Endothelial cell (in vitro differentiated cells): Measurements from ENCODE around the gene CCDC24. TPM values are rescaled to one million over a fixed set of nuclear protein-coding genes. Genes with fewer than 3 reads are reported as not detected.
A peak's percentile ranks its signal among the peaks of the same experiment; 100 is the strongest.

ENCODE experiments used
- DNase-seq: peaks from one replicate; pipeline ENCODE4 v3.0.0; 2021; ENCODE audit warnings: low spot score
- H3K27ac Mint-ChIP-seq: one replicate; pipeline ENCODE4 v1.8.0; 2021; ENCODE audit warnings: mixed read lengths, inconsistent platforms; ENCODE audit not compliant: unreplicated experiment
- H3K27me3 Mint-ChIP-seq: one replicate; pipeline ENCODE4 v1.8.0; 2021; ENCODE audit warnings: mild to moderate bottlenecking, moderate library complexity, mixed read lengths, inconsistent platforms; ENCODE audit not compliant: unreplicated experiment
- H3K36me3 Mint-ChIP-seq: one replicate; pipeline ENCODE4 v1.8.0; 2021; ENCODE audit warnings: mild to moderate bottlenecking, low read depth, mixed read lengths, inconsistent platforms; ENCODE audit not compliant: unreplicated experiment
- H3K4me1 Mint-ChIP-seq: one replicate; pipeline ENCODE4 v1.8.0; 2021; ENCODE audit warnings: mild to moderate bottlenecking, mixed read lengths, inconsistent platforms; ENCODE audit not compliant: unreplicated experiment
- H3K4me3 Mint-ChIP-seq: one replicate; pipeline ENCODE4 v1.8.0; 2021; ENCODE audit warnings: mild to moderate bottlenecking, mixed read lengths, inconsistent platforms; ENCODE audit not compliant: unreplicated experiment
- H3K9me3 Mint-ChIP-seq: one replicate; pipeline ENCODE4 v1.8.0; 2021; ENCODE audit warnings: mixed read lengths, inconsistent platforms; ENCODE audit not compliant: unreplicated experiment
- total RNA-seq: library from RNA; stranded (reverse); fragmentation: NEBNext Ultra II Directional; extraction: Animal tissue kit (Norgen Biotek cat#: 25700); gene quantifications from one replicate; pipeline ENCODE4 v1.2.1, GENCODE V29; 2021; ENCODE audit not compliant: unreplicated experiment
- TF ChIP-seq, protein P1 (sequence below): fragments of 200-600 bp; sonication (generic); IDR thresholded peaks from one replicate; pipeline ENCODE4 v1.5.0; 2021; ENCODE audit warnings: antibody characterized with exemption; ENCODE audit not compliant: unreplicated experiment

The CCDC24 gene
- total RNA-seq, 1 donor from 2014 or later = 4.2 TPM

DNA sequence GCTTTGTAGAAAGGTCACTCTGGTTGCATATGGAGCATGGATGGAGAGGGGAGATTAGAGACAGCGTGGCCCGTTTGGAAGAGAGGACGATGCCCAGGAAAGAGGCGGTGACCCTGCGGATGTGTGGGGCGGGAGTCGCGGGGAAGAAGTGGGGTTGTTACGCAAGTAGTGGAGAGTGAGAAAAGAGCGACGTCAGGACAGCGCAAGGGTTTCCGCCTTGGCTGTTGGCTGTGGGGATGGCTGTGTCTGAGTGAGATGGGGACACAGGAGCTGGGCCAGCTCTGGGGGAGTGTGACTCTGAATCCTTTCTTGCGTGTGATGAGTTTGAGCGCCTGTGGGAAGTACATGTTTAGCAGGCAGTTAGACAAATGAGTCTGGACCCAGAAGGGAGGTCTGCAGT, 8.6 kb upstream of the CCDC24 start:
- Mint-ChIP-seq H3K27me3 (peaks cover 17% of the 10 kb centered on the region), H3K36me3 (peaks cover 27% of the 10 kb centered on the region), H3K27ac (peak overlapping the region; percentile 5), H3K9me3 (no peaks in the 10 kb centered on the region), H3K4me3 (peak overlapping the region; percentile 64), H3K4me1 (peaks cover 21% of the 10 kb centered on the region)
- DNase-seq = no peak
- TF ChIP-seq, protein P1, sequence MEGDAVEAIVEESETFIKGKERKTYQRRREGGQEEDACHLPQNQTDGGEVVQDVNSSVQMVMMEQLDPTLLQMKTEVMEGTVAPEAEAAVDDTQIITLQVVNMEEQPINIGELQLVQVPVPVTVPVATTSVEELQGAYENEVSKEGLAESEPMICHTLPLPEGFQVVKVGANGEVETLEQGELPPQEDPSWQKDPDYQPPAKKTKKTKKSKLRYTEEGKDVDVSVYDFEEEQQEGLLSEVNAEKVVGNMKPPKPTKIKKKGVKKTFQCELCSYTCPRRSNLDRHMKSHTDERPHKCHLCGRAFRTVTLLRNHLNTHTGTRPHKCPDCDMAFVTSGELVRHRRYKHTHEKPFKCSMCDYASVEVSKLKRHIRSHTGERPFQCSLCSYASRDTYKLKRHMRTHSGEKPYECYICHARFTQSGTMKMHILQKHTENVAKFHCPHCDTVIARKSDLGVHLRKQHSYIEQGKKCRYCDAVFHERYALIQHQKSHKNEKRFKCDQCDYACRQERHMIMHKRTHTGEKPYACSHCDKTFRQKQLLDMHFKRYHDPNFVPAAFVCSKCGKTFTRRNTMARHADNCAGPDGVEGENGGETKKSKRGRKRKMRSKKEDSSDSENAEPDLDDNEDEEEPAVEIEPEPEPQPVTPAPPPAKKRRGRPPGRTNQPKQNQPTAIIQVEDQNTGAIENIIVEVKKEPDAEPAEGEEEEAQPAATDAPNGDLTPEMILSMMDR = no peak

DNA sequence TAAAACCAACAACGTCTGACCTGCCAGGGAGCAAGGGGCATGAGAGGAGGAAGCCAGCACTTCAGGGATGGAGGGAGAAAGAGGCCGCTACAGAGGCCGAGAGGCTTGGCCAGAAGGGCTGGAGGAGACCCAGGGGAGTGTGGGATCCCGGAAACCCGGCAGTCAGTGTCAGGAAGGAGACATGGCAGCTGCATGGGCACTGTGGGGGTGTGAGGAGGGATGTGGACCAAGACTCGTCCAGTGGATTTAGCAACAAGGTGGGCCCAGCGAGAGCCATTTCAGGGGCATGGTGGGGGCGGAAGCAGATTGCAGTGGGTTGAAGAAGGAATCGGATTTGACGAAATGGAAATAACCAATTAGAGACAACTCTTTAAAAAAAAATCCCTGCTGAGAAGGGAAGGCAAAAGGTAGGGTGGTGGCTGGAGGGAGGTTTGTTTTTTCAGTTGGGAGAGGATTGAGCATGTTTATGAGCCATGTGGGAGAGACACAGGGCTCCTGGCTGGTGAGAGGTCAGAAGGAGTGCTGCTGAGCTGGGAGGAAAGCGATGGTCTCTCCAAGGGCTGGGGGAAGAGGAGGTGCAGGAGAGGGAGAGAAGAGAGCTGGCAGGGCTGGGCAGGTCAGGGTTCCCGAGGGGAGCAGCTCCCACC, 8.0 kb upstream of the CCDC24 start:
- no peak for DNase-seq
- H3K9me3 Mint-ChIP-seq = no peaks in the 10 kb centered on the region
- H3K4me3 Mint-ChIP-seq = peak overlapping the region; percentile 35
- peaks cover 25% of the 10 kb centered on the region for H3K36me3 Mint-ChIP-seq
- H3K4me1 Mint-ChIP-seq = peaks cover 17% of the 10 kb centered on the region
- TF ChIP-seq, protein P1 = no peak
- peaks cover 14% of the 10 kb centered on the region for H3K27me3 Mint-ChIP-seq
- H3K27ac Mint-ChIP-seq = no peak overlapping the region

DNA sequence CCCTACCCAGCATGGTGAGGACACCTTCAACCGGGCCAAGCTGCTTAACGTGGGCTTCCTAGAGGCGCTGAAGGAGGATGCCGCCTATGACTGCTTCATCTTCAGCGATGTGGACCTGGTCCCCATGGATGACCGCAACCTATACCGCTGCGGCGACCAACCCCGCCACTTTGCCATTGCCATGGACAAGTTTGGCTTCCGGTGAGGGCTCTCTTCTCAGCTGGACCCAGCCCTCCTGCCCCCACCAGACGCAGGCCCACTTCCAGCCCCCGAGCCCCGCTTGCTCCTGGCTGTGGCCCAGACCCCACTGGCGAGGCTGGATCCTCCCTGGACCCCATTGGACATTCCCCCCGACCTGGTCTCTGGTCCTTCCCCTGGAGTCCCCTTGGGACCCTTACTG, 6.5 kb upstream of the CCDC24 start:
- Mint-ChIP-seq H3K9me3 (no peaks in the 10 kb centered on the region), H3K4me3 (no peak overlapping the region), H3K36me3 (peaks cover 25% of the 10 kb centered on the region), H3K4me1 (peaks cover 11% of the 10 kb centered on the region), H3K27ac (no peak overlapping the region), H3K27me3 (peaks cover 11% of the 10 kb centered on the region)
- DNase-seq = no peak
- TF ChIP-seq, protein P1 = no peak

DNA sequence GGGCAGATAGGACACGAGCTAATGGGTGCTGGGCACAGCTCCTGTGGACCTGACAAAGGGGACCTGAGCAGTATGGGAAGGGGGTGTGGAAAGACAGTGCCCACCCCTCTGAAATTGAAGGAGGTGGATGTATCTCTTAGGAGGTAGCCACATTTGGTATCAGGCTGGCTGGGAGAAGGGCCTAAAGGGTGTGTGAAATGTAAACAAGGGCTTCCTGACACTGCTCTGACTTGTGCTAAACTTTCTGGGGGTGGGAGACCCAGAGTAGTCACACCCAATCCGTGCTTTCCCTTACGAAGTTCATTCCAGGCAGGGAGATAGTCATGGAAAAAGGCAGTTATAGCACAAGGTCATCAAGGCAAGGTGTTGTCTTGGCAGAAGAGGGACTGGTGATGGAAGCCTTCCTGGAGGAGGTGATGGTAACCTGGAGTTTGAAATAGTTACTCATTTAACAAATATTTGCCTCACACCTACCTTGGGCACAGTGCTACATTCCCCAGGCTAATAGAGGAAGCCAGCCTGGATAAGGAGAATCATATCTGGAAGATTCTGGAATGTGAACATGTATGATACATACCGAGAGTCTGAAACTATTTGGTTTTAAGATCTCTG, 5.3 kb upstream of the CCDC24 start:
- Mint-ChIP-seq H3K4me3 (peak overlapping the region; percentile 50), H3K27ac (no peak overlapping the region), H3K36me3 (peaks cover 21% of the 10 kb centered on the region), H3K9me3 (no peaks in the 10 kb centered on the region), H3K4me1 (peaks cover 4% of the 10 kb centered on the region), H3K27me3 (peaks cover 6% of the 10 kb centered on the region)
- TF ChIP-seq, protein P1 = no peak
- DNase-seq = no peak

DNA sequence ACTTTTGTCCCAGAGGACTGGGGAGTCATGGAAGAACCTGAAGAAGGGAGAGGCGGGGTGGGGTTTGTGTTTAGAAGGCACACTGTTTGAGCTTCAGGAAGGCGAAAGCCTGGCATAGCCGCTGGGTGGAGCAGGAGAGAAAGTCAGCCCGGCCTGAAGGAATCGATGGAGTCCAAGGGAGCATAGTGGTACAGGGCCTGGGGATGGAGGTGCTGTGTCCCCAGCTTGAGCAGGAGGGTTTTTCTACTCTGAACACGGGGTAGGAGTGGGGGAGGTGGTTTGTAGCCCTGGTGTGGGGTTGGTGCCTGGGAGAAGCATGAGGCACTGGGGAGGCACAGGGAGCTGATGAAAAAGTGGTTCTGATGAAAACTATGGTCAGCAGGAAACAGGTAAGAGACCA, 4.7 kb upstream of the CCDC24 start:
- peak overlapping the region; percentile 50 for H3K4me3 Mint-ChIP-seq
- H3K27ac Mint-ChIP-seq = no peak overlapping the region
- peaks cover 6% of the 10 kb centered on the region for H3K27me3 Mint-ChIP-seq
- H3K4me1 Mint-ChIP-seq = peaks cover 4% of the 10 kb centered on the region
- no peaks in the 10 kb centered on the region for H3K9me3 Mint-ChIP-seq
- DNase-seq = no peak
- peaks cover 21% of the 10 kb centered on the region for H3K36me3 Mint-ChIP-seq
- TF ChIP-seq, protein P1 = no peak
